Gastroesophageal sphincter (tissue), 4 donors: ENCODE results near the gene CFAP97. TPM values are rescaled to one million over a fixed set of nuclear protein-coding genes. Genes with fewer than 3 reads are reported as not detected.
"Not testable (repeated sequence)": the region's sequence is repeated elsewhere in the genome, so short reads cannot be mapped to it uniquely, and the experiment has no call there.

Source experiments
- ATAC-seq: fragments of 150-250 bp; one replicate; pipeline ENCODE4 v1.9.1; 2016; ENCODE audit warnings: mild to moderate bottlenecking, moderate library complexity
- H3K27ac ChIP-seq, 4 donors: fragments of 200-600 bp; sonication (generic) in 3 of 4; 1 replicate in 3 of 4; 2 replicates in 1 of 4; pipeline ENCODE4 v1.5.1; 2016 to 2019
- H3K27me3 ChIP-seq: fragments of 200-600 bp; sonication (generic); one replicate; pipeline ENCODE4 v1.5.1; 2019
- H3K36me3 ChIP-seq, 2 donors: fragments of 200-600 bp; sonication (generic); one replicate each; pipeline ENCODE4 v1.5.1; 2019; ENCODE audit warnings: control low read depth in 1 of 2
- H3K4me1 ChIP-seq, 3 donors: fragments of 200-600 bp; sonication (generic); 1 replicate in 2 of 3; 2 replicates in 1 of 3; pipeline ENCODE4 v1.5.1; 2016 to 2019; ENCODE audit warnings: control low read depth in 2 of 3
- H3K4me3 ChIP-seq, 2 donors: fragments of 200-600 bp; sonication (generic); one replicate each; pipeline ENCODE4 v1.5.1; 2019; ENCODE audit warnings: mild to moderate bottlenecking in 1 of 2, moderate library complexity in 1 of 2
- H3K9me3 ChIP-seq, 3 donors: fragments of 200-600 bp; sonication (generic); one replicate each; pipeline ENCODE4 v1.5.1; 2017 to 2019; ENCODE audit warnings: control low read depth in 2 of 3
- EP300 ChIP-seq: sonication (generic); formaldehyde crosslinking; IDR thresholded peaks from one replicate; pipeline ENCODE4 v1.6.1; 2017; ENCODE audit warnings: antibody characterized with exemption, mild to moderate bottlenecking
- POLR2A ChIP-seq, 2 donors: fragments of 450-650 bp; IDR thresholded peaks; one replicate each; pipeline ENCODE4 v1.6.1; 2017; ENCODE audit warnings: antibody characterized with exemption in 2 of 2, mild to moderate bottlenecking in 2 of 2, moderate library complexity in 1 of 2
- POLR2AphosphoS5 ChIP-seq: sonication (generic); formaldehyde crosslinking; IDR thresholded peaks from one replicate; pipeline ENCODE4 v1.6.1; 2017; ENCODE audit warnings: antibody characterized with exemption
- WGBS, 2 donors: methylation state at CpG; one replicate each; pipeline ENCODE4 v1.1.5; 2018; ENCODE audit warnings: low coverage in 1 of 2; 5-methylcytosine and 5-hydroxymethylcytosine counted together
- total RNA-seq, 4 donors: library from RNA; depleted of rRNA; stranded (reverse); fragments of >200 nt; gene quantifications; one replicate each; pipeline ENCODE4 v1.1.0, GENCODE V29; 2016
- TF ChIP-seq, protein P1 (sequence below), 4 experiments: fragments of 200-600 bp in 2 of 4; fragments of 450-650 bp in 2 of 4; sonication (generic) in 1 of 4; IDR thresholded peaks; one replicate each; pipeline ENCODE4 v1.5.1; 2017 to 2019; ENCODE audit warnings: antibody characterized with exemption in 4 of 4, mild to moderate bottlenecking in 2 of 4, moderate library complexity in 2 of 4

The CFAP97 gene
- total RNA-seq, 4 donors from 2014 or later: 36.5 to 47.9 (median 42.8) TPM

- no peak for ATAC-seq
- H3K27ac ChIP-seq: no peak overlapping the region
- WGBS, 2 donors: 44 to 59% methylated on average over 3 of the region's 3 CpGs
- no peak overlapping the region for H3K4me3 ChIP-seq
- peaks cover 0 to 23% (median 6%) of the 10 kb centered on the region in 3 donors for H3K4me1 ChIP-seq
- TF ChIP-seq, protein P1, sequence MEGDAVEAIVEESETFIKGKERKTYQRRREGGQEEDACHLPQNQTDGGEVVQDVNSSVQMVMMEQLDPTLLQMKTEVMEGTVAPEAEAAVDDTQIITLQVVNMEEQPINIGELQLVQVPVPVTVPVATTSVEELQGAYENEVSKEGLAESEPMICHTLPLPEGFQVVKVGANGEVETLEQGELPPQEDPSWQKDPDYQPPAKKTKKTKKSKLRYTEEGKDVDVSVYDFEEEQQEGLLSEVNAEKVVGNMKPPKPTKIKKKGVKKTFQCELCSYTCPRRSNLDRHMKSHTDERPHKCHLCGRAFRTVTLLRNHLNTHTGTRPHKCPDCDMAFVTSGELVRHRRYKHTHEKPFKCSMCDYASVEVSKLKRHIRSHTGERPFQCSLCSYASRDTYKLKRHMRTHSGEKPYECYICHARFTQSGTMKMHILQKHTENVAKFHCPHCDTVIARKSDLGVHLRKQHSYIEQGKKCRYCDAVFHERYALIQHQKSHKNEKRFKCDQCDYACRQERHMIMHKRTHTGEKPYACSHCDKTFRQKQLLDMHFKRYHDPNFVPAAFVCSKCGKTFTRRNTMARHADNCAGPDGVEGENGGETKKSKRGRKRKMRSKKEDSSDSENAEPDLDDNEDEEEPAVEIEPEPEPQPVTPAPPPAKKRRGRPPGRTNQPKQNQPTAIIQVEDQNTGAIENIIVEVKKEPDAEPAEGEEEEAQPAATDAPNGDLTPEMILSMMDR (IDR thresholded peaks at IDR 0.05): no peak
- TF ChIP-seq POLR2A (IDR thresholded peaks at IDR 0.05): no peak
- TF ChIP-seq POLR2AphosphoS5: no peak
- no peak for TF ChIP-seq EP300
- no peaks in the 10 kb centered on the region for H3K9me3 ChIP-seq
- no peaks in the 10 kb centered on the region for H3K27me3 ChIP-seq
- no peaks in the 10 kb centered on the region for H3K36me3 ChIP-seq
These were observed 79.8 kb downstream of the CFAP97 start for GRCh38 chr4:185124006-185124405.

GRCh38 chr4:185122681-185123345 lies 81.0 kb downstream of the CFAP97 start:
- peaks cover 0 to 11% (median 6%) of the 10 kb centered on the region in 3 donors for H3K4me1 ChIP-seq
- H3K27me3 ChIP-seq: no peaks in the 10 kb centered on the region
- no peak overlapping the region for H3K4me3 ChIP-seq
- no peaks in the 10 kb centered on the region for H3K9me3 ChIP-seq
- no peak for ATAC-seq
- TF ChIP-seq POLR2AphosphoS5 (no peak), EP300 (no peak), POLR2A (IDR thresholded peaks at IDR 0.05) (no peak)
- TF ChIP-seq, protein P1 (IDR thresholded peaks at IDR 0.05): no peak
- WGBS, 2 donors: 84 to 95% methylated on average over 6 of the region's 6 CpGs
- H3K36me3 ChIP-seq: no peaks in the 10 kb centered on the region
- H3K27ac ChIP-seq: no peak overlapping the region

- Histone ChIP-seq H3K27me3 (no peaks in the 10 kb centered on the region), H3K27ac (no peak overlapping the region), H3K36me3 (no peaks in the 10 kb centered on the region), H3K4me1 (peaks cover 0 to 7% (median 3%) of the 10 kb centered on the region in 3 donors), H3K9me3 (no peaks in the 10 kb centered on the region), H3K4me3 (no peak overlapping the region)
- WGBS, 2 donors: 57 to 63% methylated on average over 1 to 3 of the region's 6 CpGs
- no peak for ATAC-seq
- TF ChIP-seq, protein P1 (IDR thresholded peaks at IDR 0.05): no peak
- TF ChIP-seq EP300: no peak
- no peak for TF ChIP-seq POLR2AphosphoS5
- TF ChIP-seq POLR2A (IDR thresholded peaks at IDR 0.05): no peak
These were observed 83.2 kb downstream of the CFAP97 start for GRCh38 chr4:185120631-185120946.

- Histone ChIP-seq H3K9me3 (no peaks in the 10 kb centered on the region), H3K27ac (no peak overlapping the region), H3K4me3 (no peak overlapping the region), H3K4me1 (peaks cover 0 to 8% (median 3%) of the 10 kb centered on the region in 3 donors), H3K27me3 (no peaks in the 10 kb centered on the region), H3K36me3 (no peaks in the 10 kb centered on the region)
- 82 to 88% methylated on average over 2 to 3 of the region's 3 CpGs for WGBS, 2 donors
- TF ChIP-seq POLR2AphosphoS5 (no peak), POLR2A (IDR thresholded peaks at IDR 0.05) (no peak), EP300 (no peak)
- TF ChIP-seq, protein P1 (IDR thresholded peaks at IDR 0.05): no peak
- ATAC-seq: no peak
These were observed 83.7 kb downstream of the CFAP97 start for GRCh38 chr4:185119927-185120630.

- not testable (repeated sequence) for H3K9me3 ChIP-seq, H3K27me3 ChIP-seq, H3K27ac ChIP-seq, H3K4me3 ChIP-seq, H3K36me3 ChIP-seq, ATAC-seq, H3K4me1 ChIP-seq
- WGBS, 2 donors: 29 to 82% methylated on average over 1 to 5 of the region's 5 CpGs
These were observed 84.3 kb downstream of the CFAP97 start for GRCh38 chr4:185119467-185119866.
